ENCODE data around the gene AK9.
"Not testable (repeated sequence)": the region's sequence is repeated elsewhere in the genome, so short reads cannot be mapped to it uniquely, and the experiment has no call there.

AK9 gene

DNA sequence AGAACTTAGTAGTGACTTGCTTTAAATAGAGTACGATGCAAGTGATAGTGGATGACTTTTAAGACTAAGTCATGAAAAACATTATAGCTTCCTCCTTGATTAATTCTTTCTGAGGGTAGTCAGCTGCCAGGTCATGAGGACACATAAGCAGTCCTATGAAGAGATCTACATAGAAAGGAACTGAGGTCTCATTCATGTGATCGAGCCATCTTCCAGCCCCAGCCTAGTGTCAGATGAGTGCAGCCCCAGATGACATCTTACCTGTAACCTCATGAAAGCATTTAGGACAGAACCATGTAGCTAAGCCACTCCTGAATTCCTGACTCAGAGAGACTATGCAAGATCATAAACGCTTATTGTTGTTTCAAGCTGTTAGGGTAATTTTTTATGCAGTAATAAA is 67.7 kb downstream of the AK9 start:
- no peak overlapping the region for H3K9ac ChIP-seq (ENCODE audit: low read length)
- H3K36me3 ChIP-seq (ENCODE audit: control insufficient read depth, insufficient read depth, low read length, severe bottlenecking) = no peaks in the 10 kb centered on the region
- DNase-seq (ENCODE audit: low read depth) = no peak
- no peaks in the 10 kb centered on the region for H3K4me1 ChIP-seq (ENCODE audit: control insufficient read depth, insufficient read depth, low read length)
- no peaks in the 10 kb centered on the region for H3K27me3 ChIP-seq (replicated peaks; ENCODE audit: control insufficient read depth, insufficient read depth, low read length)
- H3K4me3 ChIP-seq (ENCODE audit: low read length) = no peak overlapping the region
- H3K9me3 ChIP-seq (ENCODE audit: control insufficient read depth, low read length) = peaks cover 5% of the 10 kb centered on the region

DNA sequence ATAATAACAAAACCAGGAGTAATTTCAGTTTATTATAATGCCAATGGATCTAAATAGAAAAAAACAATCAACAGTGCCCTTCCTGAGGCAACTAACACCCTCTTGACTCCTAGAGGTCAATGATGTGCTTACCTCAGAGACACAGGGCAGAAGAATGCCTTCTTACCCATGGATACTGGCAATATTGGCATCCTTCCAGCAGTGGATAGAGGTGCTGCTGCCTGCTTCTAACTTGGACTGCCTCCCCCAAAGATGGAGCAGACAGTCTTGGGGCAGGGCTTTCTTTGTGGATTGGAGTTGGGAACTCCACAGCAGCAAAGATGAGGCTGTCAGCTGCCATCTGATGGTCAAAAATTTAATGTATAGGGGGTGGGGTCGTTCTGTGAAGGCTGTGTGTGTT is 78.7 kb downstream of the AK9 start:
- DNase-seq (ENCODE audit: low read depth) = no peak
- H3K4me1 ChIP-seq (ENCODE audit: control insufficient read depth, insufficient read depth, low read length) = no peaks in the 10 kb centered on the region
- H3K36me3 ChIP-seq (ENCODE audit: control insufficient read depth, insufficient read depth, low read length, severe bottlenecking) = no peaks in the 10 kb centered on the region
- H3K9me3 ChIP-seq (ENCODE audit: control insufficient read depth, low read length) = no peaks in the 10 kb centered on the region
- no peak overlapping the region for H3K9ac ChIP-seq (ENCODE audit: low read length)
- no peaks in the 10 kb centered on the region for H3K27me3 ChIP-seq (replicated peaks; ENCODE audit: control insufficient read depth, insufficient read depth, low read length)
- no peak overlapping the region for H3K4me3 ChIP-seq (ENCODE audit: low read length)

DNA sequence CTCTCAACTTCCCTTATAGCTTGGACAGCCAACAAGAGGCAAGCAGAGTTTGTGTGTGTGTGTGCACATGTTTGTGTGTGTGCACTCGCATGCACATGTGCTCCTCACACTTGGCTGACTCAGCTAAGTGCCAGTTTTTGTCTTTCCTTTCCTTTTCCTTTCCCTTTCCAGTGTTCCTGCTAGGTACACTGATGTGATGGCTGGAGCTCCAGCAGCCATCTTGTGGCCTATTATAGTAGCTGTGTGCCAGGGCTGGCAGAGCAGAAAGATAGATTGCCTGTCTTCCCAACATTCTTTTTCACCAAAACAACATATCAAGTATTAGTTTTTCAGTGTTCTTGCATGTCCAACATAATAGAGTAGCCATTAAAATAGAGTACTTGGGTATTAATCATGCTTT is 79.5 kb downstream of the AK9 start:
- no peak overlapping the region for H3K4me3 ChIP-seq (ENCODE audit: low read length)

DNA sequence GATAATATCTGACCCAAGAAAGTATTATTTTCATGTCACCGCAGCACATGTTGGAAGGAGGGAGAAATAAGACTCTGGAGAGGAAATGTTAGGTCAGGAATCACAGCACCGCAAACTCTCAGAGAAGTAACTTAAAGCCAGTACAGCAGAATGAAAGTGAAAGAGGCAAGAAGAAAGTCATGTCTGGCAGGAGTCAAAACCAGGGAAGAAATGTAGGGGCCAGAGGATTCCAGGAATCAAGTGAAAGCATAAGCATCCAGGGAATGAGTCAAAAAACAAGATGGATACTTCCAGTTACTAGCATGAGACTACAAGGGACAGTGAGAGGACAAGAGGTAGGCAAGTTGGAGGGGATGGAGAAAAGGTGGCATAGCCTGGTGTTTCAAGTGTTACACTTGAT is 80.4 kb downstream of the AK9 start:
- Histone ChIP-seq H3K27me3 (replicated peaks; ENCODE audit: control insufficient read depth, insufficient read depth, low read length) (no peaks in the 10 kb centered on the region), H3K36me3 (ENCODE audit: control insufficient read depth, insufficient read depth, low read length, severe bottlenecking) (no peaks in the 10 kb centered on the region), H3K4me1 (ENCODE audit: control insufficient read depth, insufficient read depth, low read length) (no peaks in the 10 kb centered on the region), H3K9me3 (ENCODE audit: control insufficient read depth, low read length) (no peaks in the 10 kb centered on the region), H3K4me3 (ENCODE audit: low read length) (peak overlapping the region; percentile 37), H3K9ac (ENCODE audit: low read length) (no peak overlapping the region)
- DNase-seq (ENCODE audit: low read depth) = no peak

More for the DNA sequence above, 79.5 kb downstream of the AK9 start:
- no peak for DNase-seq (ENCODE audit: low read depth)
- H3K9ac ChIP-seq (ENCODE audit: low read length) = no peak overlapping the region
- no peaks in the 10 kb centered on the region for H3K36me3 ChIP-seq (ENCODE audit: control insufficient read depth, insufficient read depth, low read length, severe bottlenecking)
- H3K9me3 ChIP-seq (ENCODE audit: control insufficient read depth, low read length) = no peaks in the 10 kb centered on the region
- no peaks in the 10 kb centered on the region for H3K27me3 ChIP-seq (replicated peaks; ENCODE audit: control insufficient read depth, insufficient read depth, low read length)
- H3K4me1 ChIP-seq (ENCODE audit: control insufficient read depth, insufficient read depth, low read length) = no peaks in the 10 kb centered on the region

DNA sequence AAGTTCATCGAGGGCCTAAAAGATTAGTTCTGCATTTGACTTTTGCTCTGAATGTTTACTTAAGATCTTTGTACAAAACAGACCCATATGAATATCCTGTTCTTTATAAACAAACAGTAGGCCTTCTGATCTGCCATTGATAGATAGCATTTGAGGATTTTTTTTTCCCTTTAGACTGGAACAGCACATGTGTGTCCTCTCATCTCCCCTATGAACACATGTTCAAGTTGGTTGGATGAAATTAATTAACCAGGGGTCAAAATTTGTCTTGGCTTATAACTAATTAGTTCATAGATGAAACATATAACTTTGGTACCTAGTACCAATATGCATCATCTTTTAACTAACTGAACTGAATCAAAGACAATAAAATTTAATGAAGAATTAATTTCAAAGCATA is 81.3 kb downstream of the AK9 start:
- DNase-seq (ENCODE audit: low read depth) = no peak
- Histone ChIP-seq H3K4me3 (ENCODE audit: low read length) (no peak overlapping the region), H3K9ac (ENCODE audit: low read length) (no peak overlapping the region), H3K9me3 (ENCODE audit: control insufficient read depth, low read length) (no peaks in the 10 kb centered on the region), H3K4me1 (ENCODE audit: control insufficient read depth, insufficient read depth, low read length) (no peaks in the 10 kb centered on the region), H3K36me3 (ENCODE audit: control insufficient read depth, insufficient read depth, low read length, severe bottlenecking) (no peaks in the 10 kb centered on the region), H3K27me3 (replicated peaks; ENCODE audit: control insufficient read depth, insufficient read depth, low read length) (no peaks in the 10 kb centered on the region)

DNA sequence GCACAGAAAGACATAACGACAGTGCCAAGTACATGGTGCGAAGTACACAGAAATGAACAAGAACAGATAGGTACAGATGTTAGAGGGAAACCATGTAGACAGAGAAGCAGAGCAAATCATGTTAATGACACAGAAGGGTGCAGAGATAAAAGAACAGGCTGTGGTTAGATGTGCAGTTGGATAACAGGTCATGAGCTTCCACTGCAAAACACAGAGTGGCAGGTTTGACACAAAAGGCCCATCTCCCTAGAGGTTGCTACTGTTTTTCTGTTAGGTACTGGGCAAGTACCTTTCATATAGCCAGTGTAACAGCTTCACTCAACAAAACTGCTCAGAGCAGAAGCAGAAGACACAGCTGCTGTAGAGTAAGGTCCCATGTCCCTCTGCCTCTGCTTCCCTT is 84.6 kb downstream of the AK9 start:
- H3K36me3 ChIP-seq (ENCODE audit: control insufficient read depth, insufficient read depth, low read length, severe bottlenecking) = no peaks in the 10 kb centered on the region
- H3K4me3 ChIP-seq (ENCODE audit: low read length) = no peak overlapping the region
- no peak overlapping the region for H3K9ac ChIP-seq (ENCODE audit: low read length)
- no peaks in the 10 kb centered on the region for H3K4me1 ChIP-seq (ENCODE audit: control insufficient read depth, insufficient read depth, low read length)
- no peaks in the 10 kb centered on the region for H3K27me3 ChIP-seq (replicated peaks; ENCODE audit: control insufficient read depth, insufficient read depth, low read length)
- H3K9me3 ChIP-seq (ENCODE audit: control insufficient read depth, low read length) = no peaks in the 10 kb centered on the region
- no peak for DNase-seq (ENCODE audit: low read depth)

DNA sequence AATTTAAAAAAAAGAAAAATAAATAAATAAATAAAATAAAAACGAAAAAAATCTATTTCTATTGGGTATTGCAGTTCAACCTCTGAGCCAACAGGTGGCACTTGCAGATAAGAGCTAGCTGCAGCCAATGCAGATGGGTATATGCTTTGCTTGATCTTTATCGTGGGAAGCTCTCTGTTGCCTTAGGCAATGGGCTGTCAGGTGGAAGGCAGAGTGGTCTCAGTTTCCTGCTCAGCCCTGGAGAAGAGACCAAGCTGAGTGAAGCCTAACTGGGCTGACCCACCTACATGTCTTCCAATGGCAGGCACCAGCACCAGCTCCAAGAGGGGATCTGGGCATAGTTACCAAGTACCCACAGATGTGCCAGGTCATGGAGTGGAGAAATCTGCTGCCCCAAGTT is 95.0 kb downstream of the AK9 start:
- peak; percentile 44 for DNase-seq (ENCODE audit: low read depth)
- Histone ChIP-seq H3K27me3 (replicated peaks; ENCODE audit: control insufficient read depth, insufficient read depth, low read length) (no peaks in the 10 kb centered on the region), H3K9ac (ENCODE audit: low read length) (no peak overlapping the region), H3K36me3 (ENCODE audit: control insufficient read depth, insufficient read depth, low read length, severe bottlenecking) (no peaks in the 10 kb centered on the region), H3K9me3 (ENCODE audit: control insufficient read depth, low read length) (peaks cover 3% of the 10 kb centered on the region), H3K4me3 (ENCODE audit: low read length) (no peak overlapping the region), H3K4me1 (ENCODE audit: control insufficient read depth, insufficient read depth, low read length) (no peaks in the 10 kb centered on the region)

DNA sequence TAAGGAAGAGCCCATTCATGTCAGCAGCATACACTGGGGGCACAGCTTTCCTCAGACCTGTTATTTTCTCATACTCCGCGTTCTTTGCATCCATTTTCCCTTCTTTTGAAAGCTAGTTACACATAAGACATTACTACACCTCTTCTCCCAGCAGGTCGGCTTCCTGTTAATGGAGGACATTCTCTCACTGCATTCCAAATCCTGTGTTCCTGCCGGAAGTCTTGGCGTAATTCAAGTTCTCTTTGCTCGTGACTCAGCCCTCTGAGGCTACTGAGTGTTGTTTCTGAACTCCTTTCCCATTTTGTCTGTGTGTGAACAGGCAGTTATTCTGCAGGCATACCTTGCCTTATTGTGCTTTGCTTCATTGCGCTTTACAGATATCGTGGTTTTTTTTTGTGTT is 110.5 kb downstream of the AK9 start:
- Histone ChIP-seq H3K27me3 (replicated peaks; ENCODE audit: control insufficient read depth, insufficient read depth, low read length) (no peaks in the 10 kb centered on the region), H3K4me1 (ENCODE audit: control insufficient read depth, insufficient read depth, low read length) (no peaks in the 10 kb centered on the region), H3K4me3 (ENCODE audit: low read length) (no peak overlapping the region), H3K9ac (ENCODE audit: low read length) (no peak overlapping the region), H3K36me3 (ENCODE audit: control insufficient read depth, insufficient read depth, low read length, severe bottlenecking) (no peaks in the 10 kb centered on the region), H3K9me3 (ENCODE audit: control insufficient read depth, low read length) (no peaks in the 10 kb centered on the region)
- DNase-seq (ENCODE audit: low read depth) = no peak

DNA sequence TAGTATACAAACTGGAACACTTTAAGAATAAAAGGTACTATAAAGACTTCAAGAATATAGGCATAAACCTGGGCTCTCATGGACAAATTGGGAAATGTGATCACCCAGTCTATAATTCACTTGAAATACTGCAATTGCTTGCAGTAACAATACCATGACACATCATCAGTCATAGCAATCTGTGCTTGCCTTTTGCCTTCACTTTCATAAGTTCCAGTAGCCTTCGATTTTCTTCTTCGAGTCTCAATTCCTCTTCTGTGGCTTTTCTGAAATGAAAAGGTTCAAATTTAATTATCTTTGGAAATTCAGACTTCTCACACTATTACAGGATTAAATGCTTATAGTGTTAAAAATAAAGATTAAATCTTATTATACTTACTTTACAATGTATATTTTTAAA is 111.6 kb downstream of the AK9 start:
- Histone ChIP-seq H3K4me1 (ENCODE audit: control insufficient read depth, insufficient read depth, low read length) (no peaks in the 10 kb centered on the region), H3K4me3 (ENCODE audit: low read length) (no peak overlapping the region), H3K27me3 (replicated peaks; ENCODE audit: control insufficient read depth, insufficient read depth, low read length) (no peaks in the 10 kb centered on the region), H3K9me3 (ENCODE audit: control insufficient read depth, low read length) (no peaks in the 10 kb centered on the region), H3K36me3 (ENCODE audit: control insufficient read depth, insufficient read depth, low read length, severe bottlenecking) (no peaks in the 10 kb centered on the region), H3K9ac (ENCODE audit: low read length) (no peak overlapping the region)
- DNase-seq (ENCODE audit: low read depth) = no peak

DNA sequence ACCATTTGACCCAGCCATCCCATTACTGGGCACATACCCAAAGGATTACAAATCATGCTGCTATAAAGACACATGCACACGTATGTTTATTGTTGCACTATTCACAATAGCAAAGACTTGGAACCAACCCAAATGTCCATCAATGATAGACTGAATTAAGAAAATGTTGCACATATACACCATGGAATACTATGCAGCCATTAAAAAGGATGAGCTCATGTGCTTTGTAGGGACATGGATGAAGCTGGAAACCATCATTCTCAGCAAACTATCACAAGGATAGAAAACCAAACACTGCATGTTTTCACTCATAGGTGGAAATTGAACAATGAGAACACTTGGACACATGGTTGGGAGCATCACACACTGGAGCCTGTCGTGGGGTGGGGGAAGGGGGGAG is 121.1 kb downstream of the AK9 start:
- H3K36me3 ChIP-seq (ENCODE audit: control insufficient read depth, insufficient read depth, low read length, severe bottlenecking); H3K9ac ChIP-seq (ENCODE audit: low read length); DNase-seq (ENCODE audit: low read depth); H3K9me3 ChIP-seq (ENCODE audit: control insufficient read depth, low read length); H3K27me3 ChIP-seq (replicated peaks; ENCODE audit: control insufficient read depth, insufficient read depth, low read length); H3K4me3 ChIP-seq (ENCODE audit: low read length); H3K4me1 ChIP-seq (ENCODE audit: control insufficient read depth, insufficient read depth, low read length): not testable (repeated sequence)

DNA sequence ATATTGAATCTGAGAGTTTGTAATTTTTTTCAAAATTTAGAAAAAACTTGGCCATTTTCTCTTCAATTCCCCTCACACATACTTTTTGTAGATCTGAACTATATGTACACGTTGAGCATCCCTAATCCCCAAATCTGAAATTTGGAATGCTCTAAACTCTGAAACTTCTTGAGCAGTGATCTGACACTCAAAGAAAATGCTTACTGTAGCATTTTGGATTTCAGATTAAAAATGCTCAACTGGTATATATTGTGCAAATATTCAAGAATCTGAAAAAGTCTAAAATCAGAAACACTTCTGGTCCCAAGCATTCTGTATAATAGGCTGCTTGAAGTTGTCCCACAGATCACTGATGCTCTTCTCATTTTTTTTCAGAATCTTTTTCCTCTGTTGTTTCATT is 129.2 kb downstream of the AK9 start:
- no peak overlapping the region for H3K9ac ChIP-seq (ENCODE audit: low read length)
- no peak for DNase-seq (ENCODE audit: low read depth)

DNA sequence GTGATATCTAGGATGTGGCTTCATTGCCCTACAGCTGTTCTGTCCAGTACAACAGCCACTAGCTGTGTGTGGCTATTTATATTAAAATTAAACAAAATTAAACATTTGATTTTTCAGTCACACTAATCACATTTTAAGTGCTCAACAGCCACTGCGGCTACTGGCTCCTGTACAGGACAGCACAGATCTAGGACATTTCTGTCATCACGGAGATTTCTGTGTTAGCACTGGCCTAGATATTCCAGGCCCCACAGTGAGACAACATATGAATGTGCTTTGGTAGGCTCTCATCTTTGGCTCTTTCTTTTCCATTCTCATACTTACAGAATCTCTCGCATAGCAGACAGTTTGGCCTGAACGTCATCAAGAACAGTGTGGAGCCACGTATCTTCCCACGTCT is 159.6 kb downstream of the AK9 start:
- Histone ChIP-seq H3K27me3 (replicated peaks; ENCODE audit: control insufficient read depth, insufficient read depth, low read length) (no peaks in the 10 kb centered on the region), H3K36me3 (ENCODE audit: control insufficient read depth, insufficient read depth, low read length, severe bottlenecking) (no peaks in the 10 kb centered on the region), H3K4me3 (ENCODE audit: low read length) (no peak overlapping the region), H3K4me1 (ENCODE audit: control insufficient read depth, insufficient read depth, low read length) (no peaks in the 10 kb centered on the region), H3K9ac (ENCODE audit: low read length) (no peak overlapping the region), H3K9me3 (ENCODE audit: control insufficient read depth, low read length) (no peaks in the 10 kb centered on the region)
- no peak for DNase-seq (ENCODE audit: low read depth)

More for the DNA sequence above, 129.2 kb downstream of the AK9 start:
- H3K9me3 ChIP-seq (ENCODE audit: control insufficient read depth, low read length) = peaks cover 6% of the 10 kb centered on the region
- H3K4me1 ChIP-seq (ENCODE audit: control insufficient read depth, insufficient read depth, low read length) = no peaks in the 10 kb centered on the region
- H3K36me3 ChIP-seq (ENCODE audit: control insufficient read depth, insufficient read depth, low read length, severe bottlenecking) = no peaks in the 10 kb centered on the region
- no peaks in the 10 kb centered on the region for H3K27me3 ChIP-seq (replicated peaks; ENCODE audit: control insufficient read depth, insufficient read depth, low read length)
- H3K4me3 ChIP-seq (ENCODE audit: low read length) = no peak overlapping the region
